ELR (cell line): ENCODE results near the gene WIPI1.
A peak's percentile ranks its signal among the peaks of the same experiment; 100 is the strongest.
"Not testable (repeated sequence)": the region's sequence is repeated elsewhere in the genome, so short reads cannot be mapped to it uniquely, and the experiment has no call there.

Experiments
- DNase-seq: peaks from one replicate; pipeline ENCODE4 v3.0.0-alpha.2; 2015; ENCODE audit warnings: low read depth

WIPI1 gene

GRCh38 chr17:68437979-68438822, 19.1 kb downstream of the WIPI1 start:
- DNase-seq = peak; percentile 28

DNA sequence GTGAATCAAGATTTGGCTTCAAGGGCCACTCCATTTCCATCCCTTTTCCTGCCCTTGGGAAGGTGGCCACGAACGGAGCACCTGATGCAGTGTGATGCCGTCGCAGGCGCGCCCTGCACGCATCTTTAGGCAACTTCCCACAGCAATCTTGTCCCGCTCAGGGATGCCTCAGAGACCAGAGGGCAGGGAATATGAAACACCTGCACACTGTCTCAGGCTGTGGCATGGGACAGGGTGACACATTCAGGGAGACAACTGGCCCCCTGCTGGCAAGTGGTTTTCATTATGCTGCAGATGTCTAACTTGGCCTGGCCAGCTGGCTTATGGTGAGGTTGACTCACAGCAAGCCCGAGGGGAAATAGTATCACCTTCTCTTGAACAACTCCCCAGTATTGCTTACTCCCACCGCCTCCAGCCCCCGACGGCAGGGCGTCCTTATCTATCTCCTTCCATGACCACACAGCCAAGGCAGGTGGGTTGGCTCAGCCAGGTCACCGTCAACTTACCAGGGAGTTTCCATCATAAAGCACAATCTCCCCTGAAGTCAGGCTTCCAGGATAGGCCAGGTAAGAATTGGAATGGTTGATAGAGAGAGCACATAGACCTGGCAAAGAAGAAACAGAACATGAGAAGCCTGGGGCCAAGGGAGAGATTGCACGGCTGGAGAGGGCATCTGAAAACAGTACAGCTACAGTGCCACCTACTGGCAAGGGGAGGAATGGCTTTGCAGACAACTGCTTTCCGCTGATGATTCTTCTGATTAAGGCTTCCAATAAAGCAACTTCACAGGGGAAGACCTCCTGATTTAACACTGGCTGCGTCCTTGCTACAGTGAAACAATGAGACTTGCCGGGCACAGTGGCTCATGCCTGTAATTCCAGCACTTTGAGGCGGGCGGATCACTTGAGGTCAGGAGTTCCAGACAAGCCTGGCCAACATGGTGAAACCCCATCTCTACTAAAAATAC, 21.1 kb downstream of the WIPI1 start:
- DNase-seq = peak; percentile 97

- DNase-seq = no peak
Observed at GRCh38 chr17:68435361-68435760, 21.9 kb downstream of the WIPI1 start.

DNA sequence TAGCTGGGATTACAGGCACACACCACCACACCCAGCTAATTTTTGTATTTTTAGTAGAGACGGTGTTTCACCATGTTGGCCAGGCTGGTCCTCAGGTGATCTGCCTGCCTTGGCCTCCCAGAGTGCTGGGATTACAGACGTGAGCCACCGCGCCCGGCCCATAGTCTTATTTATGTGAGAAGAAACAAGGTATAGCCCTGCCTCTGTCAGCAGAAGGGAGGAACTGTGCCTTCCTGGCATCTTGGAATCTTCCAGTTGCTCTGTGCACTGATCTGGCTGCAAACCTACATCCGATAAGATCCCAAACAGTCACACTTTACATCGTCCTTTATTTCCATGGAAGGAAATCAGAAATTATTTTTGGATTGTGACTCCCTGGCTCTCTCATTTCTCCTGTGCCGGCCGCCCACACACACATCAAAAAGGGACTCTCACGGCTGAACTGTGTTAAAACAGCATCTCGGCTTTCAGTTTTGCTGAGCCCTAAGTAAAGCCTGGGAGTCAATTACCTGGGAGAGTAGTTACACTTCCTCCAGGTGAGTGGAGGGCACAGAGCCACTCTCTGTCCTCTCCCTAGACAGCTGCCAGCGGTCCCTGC, 23.3 kb downstream of the WIPI1 start:
- no peak for DNase-seq

DNA sequence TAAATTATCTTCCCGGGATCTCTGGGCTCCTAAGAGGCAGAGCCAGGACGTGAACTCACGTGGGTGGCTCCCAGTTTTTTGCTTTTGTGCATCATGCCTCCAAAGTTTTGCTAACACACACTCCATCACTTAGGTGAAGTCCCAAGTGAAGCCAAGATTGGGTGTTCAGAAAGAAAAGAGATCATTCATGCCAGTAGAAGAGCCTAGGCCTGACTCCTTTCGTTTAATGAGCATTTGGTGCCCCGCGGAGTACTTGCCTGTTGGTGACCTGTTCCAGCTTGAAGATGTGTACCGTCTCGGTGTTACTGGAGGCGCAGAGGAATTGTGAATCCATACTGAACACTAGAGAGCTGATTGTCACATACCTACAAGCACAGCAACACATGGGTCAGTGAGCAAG, 24.1 kb downstream of the WIPI1 start:
- DNase-seq = no peak

- no peak for DNase-seq
Observed at GRCh38 chr17:68432086-68432864, 25.0 kb downstream of the WIPI1 start.

DNA sequence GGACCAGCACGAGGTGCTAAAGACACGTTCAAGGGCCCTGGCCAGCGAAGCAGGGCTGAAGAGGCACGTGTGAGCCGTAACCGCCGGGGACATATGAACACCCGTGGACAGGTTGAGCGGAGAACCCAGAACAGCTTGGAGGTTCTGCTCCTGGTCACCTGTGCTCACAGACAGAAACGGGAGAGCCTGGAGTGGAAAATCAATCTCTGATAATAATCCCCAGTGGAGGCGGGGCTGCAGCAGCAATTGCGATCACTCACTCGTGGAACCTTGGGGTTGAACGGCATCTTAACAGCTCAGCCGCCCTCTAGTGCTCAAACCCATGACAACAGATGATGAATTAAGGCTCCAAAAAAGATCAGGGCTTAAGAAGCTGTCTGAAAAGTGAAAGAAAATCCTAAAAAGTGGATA, 25.6 kb downstream of the WIPI1 start:
- peak; percentile 58 for DNase-seq

DNA sequence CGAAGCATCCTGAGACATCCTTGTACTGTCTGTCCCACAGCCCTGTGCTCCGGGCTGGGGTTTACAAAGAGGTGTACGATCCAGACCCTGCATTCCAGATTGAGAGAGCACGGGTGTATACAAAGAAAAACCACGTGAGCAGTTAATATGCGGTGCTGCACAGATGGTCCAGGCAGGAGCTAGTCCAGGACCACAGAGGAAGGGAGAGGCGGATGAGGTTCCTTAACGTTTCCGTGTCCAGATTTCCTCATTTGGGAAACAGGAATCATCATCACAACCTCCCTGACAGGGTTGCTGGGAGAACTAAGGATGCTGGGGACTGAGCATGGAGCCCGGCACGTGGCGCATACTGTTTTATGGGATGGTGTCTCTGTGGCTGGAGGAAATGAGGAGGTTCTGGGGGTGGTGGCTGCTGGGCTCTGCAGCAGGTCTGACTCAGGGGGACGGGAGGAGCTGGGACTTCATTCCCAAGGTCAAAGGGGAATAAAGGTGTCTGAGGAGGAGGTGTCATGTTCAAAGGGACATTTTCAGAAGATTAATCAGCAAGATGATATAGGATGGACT, 26.2 kb downstream of the WIPI1 start:
- DNase-seq = no peak

- no peak for DNase-seq
Observed at GRCh38 chr17:68429881-68430280, 27.4 kb downstream of the WIPI1 start.

DNA sequence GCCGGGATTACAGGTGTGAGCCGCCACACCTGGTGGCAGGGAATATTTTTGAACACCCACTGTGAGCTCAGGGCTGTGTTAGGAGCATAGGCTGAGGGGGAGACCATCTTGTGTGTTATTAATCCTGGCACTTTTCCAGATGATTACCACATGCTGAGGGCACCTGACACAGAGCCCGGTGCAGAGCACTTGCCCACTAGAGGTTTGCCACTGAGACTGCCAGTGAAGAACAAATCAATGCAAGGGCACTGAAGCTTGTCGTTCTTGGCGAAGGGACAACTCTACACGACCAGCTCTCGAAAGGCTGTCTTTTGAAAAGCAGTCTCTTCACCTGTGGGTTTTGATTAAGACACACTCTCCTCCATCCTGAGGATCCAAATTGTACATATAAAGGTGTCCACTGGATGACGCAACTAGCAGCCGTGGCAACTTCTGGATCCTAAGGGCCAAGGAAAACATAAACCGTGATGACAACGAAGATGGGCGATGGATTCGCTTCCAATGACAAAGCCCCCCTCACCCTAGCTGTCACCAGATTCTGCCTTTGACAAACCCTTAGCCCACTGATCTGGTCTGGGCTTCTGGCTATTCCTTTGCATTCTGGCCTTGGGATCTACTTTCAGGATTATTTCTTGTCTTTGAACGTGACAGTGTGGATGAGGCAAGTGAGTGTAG, 28.7 kb downstream of the WIPI1 start:
- DNase-seq = no peak

DNA sequence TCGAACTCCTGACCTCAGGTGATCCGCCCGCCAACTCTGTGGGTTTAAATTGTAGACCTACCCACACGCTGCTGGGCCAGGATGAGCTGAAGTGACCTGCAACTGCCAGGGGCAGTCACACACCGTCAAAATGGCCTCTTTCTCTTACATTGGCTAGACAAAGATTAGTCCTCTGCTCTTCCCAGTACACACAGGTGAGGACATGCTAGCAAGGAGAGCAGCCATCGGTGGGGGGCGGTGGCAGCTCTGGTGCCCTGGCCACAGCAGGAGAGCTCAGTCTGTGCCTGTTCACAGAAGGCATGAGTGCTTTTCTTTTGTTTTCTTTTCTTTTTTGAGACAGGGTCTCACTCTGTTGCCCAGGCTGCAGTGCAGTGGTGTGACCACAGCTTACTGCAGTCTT, 29.7 kb downstream of the WIPI1 start:
- DNase-seq = no peak

- DNase-seq = no peak
Observed at GRCh38 chr17:68425979-68426378, 31.3 kb downstream of the WIPI1 start.

- no peak for DNase-seq
Observed at GRCh38 chr17:68424861-68425260, 32.4 kb downstream of the WIPI1 start.

DNA sequence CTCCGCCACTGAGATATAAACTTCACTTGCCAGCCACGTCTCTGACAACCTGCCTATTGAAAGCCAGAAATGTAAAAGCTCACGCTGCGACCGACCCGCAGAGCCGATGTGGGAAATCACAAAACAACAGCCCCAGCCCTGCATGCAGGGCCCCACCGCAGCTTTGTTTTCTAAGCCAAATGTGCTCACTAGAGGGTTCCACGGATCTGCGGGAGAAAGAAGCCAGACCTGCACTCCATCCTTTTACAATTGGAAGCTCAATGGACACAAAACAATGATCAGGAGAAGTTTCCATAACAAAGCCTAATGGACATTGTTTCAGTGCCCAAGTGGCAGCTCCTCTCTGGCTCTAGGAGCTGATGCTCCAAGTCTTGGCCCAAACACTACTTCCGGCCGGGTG, 33.1 kb downstream of the WIPI1 start:
- DNase-seq = no peak

DNA sequence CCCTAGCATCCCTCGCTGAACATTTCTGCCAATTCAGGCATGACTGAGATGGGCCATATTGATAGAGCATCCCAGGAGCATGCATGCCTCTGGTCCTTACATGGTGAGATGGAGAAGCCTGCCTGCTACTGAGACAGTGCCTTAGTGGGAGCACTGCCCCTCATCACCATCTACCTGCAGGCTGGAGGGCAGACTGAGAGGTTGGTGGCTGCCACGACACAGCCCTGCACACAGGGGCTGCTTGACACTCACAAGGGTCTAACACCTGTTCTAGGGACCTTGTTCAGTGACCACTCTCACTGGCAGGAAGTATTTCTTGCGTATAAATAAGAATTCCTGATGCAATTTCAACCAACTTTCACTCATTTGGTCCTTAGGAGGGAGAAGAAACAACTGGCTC, 34.0 kb downstream of the WIPI1 start:
- DNase-seq = no peak

GRCh38 chr17:68422821-68423220, 34.5 kb downstream of the WIPI1 start:
- no peak for DNase-seq

DNA sequence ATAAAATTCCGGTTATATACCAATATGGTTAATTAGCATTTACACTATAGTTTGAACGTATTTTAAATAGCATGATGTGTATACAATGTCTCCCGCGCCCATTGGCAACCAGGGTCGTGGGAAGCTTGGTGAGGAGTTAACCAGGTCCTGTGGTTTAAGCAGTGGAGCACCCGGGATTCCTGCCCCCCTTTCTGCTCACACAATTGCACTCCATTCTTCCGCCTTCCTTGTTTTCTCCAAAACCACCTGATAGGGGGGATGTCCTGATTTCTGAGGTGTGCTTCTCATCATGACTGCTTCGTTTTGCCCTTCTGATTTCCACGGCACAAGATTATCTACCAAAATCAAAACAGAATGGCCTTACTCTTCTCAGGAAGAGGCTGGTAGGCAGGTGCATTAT, 35.8 kb downstream of the WIPI1 start:
- DNase-seq = no peak

DNA sequence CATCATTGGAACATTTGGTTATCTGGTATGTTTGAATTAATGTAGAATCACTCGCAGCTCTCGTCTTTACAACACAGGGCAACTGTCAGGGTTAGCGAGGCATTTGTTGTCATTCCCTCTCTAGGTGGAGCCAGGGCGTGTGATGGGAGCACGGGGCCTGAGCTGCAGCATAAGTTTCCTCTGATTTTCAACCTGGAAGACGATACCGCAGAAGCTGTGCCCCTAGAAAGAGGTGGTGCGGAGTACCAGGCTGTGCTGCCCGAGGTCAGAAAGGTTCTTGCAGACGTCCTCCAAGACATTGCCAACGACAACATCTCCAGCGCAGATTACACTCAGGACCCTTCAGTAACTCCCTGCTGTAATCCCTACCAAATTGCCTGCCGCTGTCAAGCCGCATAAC, 37.2 kb downstream of the WIPI1 start:
- DNase-seq = no peak

GRCh38 chr17:68418876-68419275, 38.4 kb downstream of the WIPI1 start:
- no peak for DNase-seq

GRCh38 chr17:68417317-68417716, 40.0 kb downstream of the WIPI1 start:
- no peak for DNase-seq

- DNase-seq = not testable (repeated sequence)
Observed at GRCh38 chr17:68414901-68415300, 42.4 kb downstream of the WIPI1 start.
